GM21515 (cell line): ENCODE measurements around the gene B9D1.

Experiments
- ATAC-seq: cut with Tn5 transposase; IDR thresholded peaks from one replicate; pipeline ENCODE4 v1.9.1; 2021; ENCODE audit not compliant: unreplicated experiment

B9D1 gene

DNA sequence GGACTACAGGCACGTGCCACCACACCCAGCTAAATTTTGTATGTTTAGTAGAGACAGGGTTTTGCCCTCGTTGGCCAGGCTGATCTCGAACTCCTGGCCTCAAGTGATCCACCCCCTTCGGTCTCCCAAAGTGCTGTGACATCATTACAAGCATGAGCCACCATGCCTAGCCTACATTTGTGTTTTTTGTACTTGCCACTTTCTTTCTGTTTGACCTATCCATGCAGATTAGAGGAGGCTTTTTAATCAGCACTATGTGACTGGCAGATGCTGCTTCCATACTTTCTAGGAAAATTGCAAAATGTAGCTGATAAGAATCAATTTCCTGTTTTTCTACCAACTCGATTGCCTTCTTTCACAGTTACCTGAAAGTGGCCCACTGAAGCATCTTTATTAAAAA, 57.3 kb downstream of the B9D1 start:
- no peak for ATAC-seq

- no peak for ATAC-seq
Measured at GRCh38 chr17:19304751-19305150, 57.8 kb downstream of the B9D1 start.

DNA sequence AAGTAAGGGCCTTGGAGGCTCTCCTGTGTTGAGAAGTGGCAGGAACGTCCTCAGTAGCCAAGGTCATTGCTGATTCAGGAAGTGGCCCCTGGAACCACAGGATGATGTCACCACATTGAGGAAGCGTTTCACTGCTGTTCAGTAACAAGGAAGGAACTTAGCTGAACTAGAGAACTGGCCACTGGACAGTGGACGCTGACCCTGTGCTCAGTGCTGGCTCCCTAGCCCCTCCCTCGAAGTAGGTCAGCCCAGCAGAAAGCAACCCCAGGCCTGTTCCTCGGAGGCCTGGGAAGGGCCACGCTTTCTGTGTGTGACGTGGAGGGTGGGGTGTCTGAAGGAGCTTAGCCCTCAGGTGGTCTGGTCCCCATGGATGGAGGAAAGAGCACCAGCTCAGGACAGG, 58.3 kb downstream of the B9D1 start:
- no peak for ATAC-seq

- ATAC-seq, result no peak
Measured at GRCh38 chr17:19303367-19303776, 59.2 kb downstream of the B9D1 start.

DNA sequence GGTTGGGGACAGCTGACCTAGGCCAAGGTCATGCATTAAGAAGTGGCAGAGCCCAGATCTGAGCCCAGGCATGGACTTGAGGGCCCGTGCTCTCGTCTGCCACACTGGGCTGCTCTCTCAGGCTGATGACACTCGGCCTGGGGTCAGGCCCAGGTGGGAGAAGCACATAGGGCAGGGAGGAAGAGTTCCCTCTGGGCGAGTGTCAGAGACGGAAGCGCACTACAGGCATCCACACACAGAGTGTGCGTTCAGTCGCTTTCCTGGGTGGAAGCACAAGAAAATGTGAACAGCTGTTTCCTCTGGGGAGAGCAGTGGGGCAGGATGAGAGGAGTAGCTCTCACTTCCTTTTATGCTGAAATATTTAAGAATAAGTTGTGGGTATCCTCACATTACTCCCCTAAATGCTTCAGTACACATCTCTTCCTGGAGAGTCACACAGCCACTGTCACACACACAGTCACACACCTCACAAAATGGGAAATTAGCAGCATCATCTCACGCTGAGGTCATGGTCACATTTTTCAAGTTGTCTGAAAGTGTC, 59.7 kb downstream of the B9D1 start:
- ATAC-seq, result no peak

- ATAC-seq, result no peak
Measured at GRCh38 chr17:19301973-19302372, 60.5 kb downstream of the B9D1 start.

- ATAC-seq, result no peak
Measured at GRCh38 chr17:19301274-19301951, 61.1 kb downstream of the B9D1 start.

DNA sequence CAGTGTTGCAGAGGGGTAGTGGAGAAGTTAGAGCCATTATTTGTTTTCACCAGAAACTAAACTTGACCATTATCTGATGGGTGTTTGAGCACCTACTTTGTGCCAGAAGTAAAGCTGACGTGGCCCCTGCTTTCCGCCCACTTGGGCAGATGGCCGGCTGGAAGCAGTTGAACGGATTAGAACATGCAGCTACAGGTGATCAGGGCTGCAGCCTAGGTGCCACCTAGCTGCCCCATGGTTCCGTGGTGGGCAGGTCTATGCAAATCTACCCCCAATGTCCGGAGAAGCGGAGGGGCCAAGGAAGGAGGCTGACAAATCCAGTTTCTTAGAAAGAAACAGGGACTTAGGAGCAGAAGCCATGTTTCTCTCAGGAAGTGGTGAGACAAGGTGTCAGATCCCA, 62.7 kb downstream of the B9D1 start:
- no peak for ATAC-seq

DNA sequence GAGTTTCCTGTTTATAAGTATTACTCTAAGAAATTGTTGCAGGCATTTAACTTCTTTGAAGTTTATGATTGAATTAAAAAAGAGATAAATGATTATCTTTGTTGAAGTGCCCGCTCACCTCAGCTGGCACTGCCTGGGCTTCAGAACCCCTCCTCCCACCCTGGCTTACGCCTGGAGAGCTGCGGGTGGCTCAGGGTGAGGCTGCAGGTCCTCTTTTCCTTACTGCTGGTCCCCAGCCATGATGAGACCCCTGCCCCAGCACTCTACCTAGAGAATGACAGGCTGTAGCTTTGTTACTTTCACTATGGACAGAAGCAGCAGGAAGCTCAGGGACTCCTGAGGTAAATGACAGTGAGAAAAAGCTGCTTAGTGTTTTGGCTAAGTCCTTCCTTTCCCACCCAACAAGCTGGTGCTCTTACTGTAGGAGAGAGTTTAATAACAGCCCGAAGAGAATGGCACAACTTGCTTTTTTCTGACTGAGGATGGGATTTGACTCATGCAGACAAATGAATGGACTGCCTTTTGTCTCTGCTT, 63.2 kb downstream of the B9D1 start:
- no peak for ATAC-seq

GRCh38 chr17:19298569-19299213, 63.8 kb downstream of the B9D1 start:
- ATAC-seq, result no peak

DNA sequence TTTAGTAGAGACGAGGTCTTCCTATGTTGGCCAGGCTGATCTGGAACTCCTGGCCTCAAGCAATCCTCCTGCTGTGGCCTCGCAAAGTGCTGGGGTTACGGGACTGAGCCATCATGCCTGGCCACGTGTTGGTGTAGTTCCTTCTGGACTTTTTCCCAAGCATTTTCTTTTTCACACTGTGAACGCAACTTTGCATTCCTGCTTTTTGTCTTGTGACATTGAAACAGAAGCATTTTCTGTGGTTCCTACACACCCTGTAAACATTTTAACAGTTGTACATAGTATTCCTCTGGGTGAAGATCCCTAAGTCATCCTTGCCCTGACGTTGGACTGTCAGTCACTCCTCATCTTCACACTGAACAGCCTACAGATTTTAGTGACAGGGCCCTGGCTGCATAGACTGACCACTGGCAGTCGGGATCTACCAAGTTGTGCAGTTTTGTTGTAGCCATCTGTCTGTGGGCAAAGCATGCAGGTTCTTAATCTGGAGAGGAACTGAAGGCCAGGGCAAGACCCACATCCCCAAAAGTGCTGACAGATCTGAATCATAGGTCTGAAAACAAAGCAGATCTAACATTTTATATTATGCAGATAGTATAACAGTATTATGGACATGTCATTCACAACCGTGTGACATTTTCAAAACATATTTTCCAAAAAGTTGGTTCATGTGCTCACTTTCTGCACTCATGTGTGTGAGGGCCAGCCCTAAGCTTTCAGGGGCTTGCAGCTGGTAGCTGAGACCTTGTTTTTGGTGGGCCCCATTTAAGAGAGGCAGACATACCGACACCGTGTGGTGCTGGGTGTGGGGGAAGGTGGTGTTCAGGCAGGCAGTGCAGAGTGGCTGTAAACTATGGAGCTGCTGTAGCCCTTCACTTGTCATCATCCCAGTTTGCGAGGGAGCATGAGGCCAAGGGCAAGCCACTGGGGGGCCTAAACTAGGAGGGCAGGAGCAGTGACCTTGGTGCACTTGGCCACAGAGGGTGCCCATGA, 65.4 kb downstream of the B9D1 start:
- no peak for ATAC-seq

DNA sequence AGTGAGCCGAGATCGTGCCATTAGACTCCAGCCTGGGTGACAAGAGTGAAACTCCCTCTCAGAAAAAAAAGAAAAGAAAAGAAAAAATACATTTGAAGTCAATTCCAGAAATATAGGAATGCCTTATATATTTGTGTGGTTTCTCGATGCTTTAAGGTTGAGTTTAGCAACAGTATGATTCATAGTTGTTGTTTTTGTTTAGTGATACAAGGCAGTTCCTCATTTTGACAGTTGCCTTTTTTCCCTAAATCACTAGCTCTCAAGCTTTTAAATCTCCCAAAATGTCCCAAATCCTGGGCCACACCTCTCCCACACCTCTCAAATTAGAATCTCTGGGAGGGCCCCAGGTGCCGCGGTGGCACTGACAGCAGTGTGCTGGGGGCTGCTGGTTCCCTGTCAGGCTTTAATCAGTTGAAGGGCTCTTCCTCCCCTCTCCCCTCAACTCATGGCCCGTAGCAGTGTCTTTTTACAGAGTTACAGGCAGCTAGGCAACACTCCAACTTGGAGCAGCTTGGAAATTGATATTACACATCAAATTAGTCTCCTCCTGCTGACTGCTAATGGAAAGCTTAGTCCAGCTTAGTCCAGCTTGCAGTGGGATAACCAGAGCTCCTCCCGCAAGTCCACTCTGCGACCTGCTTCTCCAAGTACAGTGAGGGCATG, 66.9 kb downstream of the B9D1 start:
- ATAC-seq, result no peak

DNA sequence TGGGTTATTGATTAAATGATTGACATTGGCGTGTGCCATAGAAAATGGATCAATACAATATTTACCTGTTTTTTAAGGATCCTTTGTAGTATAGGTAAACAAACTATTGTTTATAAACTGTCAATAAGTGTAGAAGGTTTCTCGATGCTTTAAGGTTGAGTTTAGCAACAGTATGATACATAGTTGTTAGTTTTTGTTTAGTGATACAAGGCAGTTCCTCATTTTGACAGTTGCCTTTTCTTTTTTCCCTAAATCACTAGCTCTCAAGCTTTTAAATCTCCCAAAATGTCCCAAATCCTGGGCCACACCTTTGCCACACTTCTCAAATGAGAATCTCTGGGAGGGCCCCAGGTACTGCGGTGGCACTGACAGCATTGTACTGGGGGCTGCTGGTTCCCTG, 68.1 kb downstream of the B9D1 start:
- no peak for ATAC-seq
